Stomach smooth muscle (tissue), 2 donors: ENCODE results near the gene BCL3.

ENCODE experiments used
- H3K27ac ChIP-seq: one replicate; pipeline ENCODE4 v1.7.0; 2013; ENCODE audit warnings: mild to moderate bottlenecking, low read length, inconsistent platforms
- H3K27me3 ChIP-seq, 2 donors: one replicate each; pipeline ENCODE4 v1.7.0; 2013; ENCODE audit warnings: low read length in 2 of 2; ENCODE audit not compliant: insufficient read depth in 2 of 2, control insufficient read depth in 1 of 2
- H3K36me3 ChIP-seq, 2 donors: one replicate each; pipeline ENCODE4 v1.7.0; 2013; ENCODE audit warnings: low read length in 2 of 2; ENCODE audit not compliant: control insufficient read depth in 2 of 2, insufficient read depth in 2 of 2
- H3K4me1 ChIP-seq: one replicate; pipeline ENCODE4 v1.7.0; 2013; ENCODE audit warnings: low read length; ENCODE audit not compliant: control insufficient read depth, insufficient read depth
- H3K4me3 ChIP-seq, 2 donors: one replicate each; pipeline ENCODE4 v1.7.0; 2013; ENCODE audit warnings: low read length in 2 of 2
- H3K9ac ChIP-seq, 2 donors: one replicate each; pipeline ENCODE4 v1.7.0; 2013; ENCODE audit warnings: low read length in 2 of 2, mild to moderate bottlenecking in 1 of 2
- H3K9me3 ChIP-seq, 2 donors: one replicate each; pipeline ENCODE4 v1.7.0; 2013; ENCODE audit warnings: low read length in 2 of 2; ENCODE audit not compliant: control insufficient read depth in 2 of 2
- donor health status: healthy.
- donor health status: Pancreatic carcinoma.

Gene BCL3

GRCh38 chr19:44742330-44743061 lies 6.0 kb upstream of the BCL3 start:
- Histone ChIP-seq H3K36me3 (no peaks in the 10 kb centered on the region), H3K9ac (peak overlapping the region; percentile 21 to 60), H3K4me3 (peak overlapping the region in 1 of 2 donors; percentile 29), H3K9me3 (no peaks in the 10 kb centered on the region), H3K4me1 (peaks cover 38% of the 10 kb centered on the region), H3K27me3 (no peaks in the 10 kb centered on the region), H3K27ac (peak overlapping the region; percentile 74)

DNA sequence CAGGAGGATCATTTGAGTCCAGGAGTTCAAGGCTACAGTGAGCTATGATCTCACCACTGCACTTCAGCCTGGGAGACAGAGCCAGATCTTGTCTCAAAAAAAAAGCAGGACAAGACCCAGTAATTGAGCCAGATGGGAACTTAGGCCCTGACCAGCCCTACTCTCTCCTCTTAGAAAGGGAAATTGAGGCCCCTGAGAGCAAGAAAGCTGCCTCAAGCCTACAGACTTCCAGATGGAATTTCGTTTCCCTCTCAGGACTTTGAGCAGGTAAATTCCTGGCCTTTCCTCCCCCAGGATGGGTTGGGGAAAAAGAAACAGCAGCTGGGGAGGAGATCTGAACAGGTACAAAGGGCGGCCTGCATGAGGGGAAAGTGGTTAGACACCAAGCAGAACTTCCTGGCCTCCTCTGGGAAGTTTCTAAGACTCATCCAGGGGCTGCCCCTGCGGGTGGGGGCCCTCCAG lies 3.6 kb upstream of the BCL3 start:
- Histone ChIP-seq H3K4me3 (peak overlapping the region in 1 of 2 donors; percentile 15), H3K4me1 (peaks cover 51% of the 10 kb centered on the region), H3K9ac (peak overlapping the region; percentile 42 to 67), H3K27ac (peak overlapping the region; percentile 80), H3K36me3 (no peaks in the 10 kb centered on the region), H3K9me3 (no peaks in the 10 kb centered on the region), H3K27me3 (no peaks in the 10 kb centered on the region)

DNA sequence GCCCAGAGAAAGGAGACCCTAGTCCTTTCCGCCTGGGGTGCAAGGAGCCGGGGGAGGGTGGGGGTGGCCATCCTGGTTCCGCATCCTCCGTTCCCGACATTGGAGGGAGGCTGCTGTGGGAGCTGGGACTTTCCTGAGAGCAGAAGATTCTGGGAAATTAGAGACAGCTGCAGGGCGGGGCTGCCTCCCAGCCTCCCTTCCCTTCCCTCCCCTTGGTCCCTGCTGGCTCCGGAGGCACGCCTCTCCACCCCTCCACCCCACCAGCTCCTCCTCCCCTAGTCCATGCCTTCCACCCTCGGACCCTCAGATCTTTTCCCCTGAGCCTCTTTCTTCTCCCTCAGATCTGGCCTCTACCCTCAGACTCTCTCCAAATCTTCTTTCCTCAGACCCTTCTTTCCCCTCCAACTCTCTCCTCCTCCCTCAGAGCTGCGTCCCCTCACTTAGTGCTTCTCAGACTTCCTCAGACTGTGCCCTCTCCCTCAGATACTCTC lies 3.1 kb upstream of the BCL3 start:
- peak overlapping the region in 1 of 2 donors; percentile 15 for H3K4me3 ChIP-seq
- no peaks in the 10 kb centered on the region for H3K27me3 ChIP-seq
- peaks cover 51% of the 10 kb centered on the region for H3K4me1 ChIP-seq
- peak overlapping the region; percentile 36 to 67 for H3K9ac ChIP-seq
- H3K36me3 ChIP-seq = no peaks in the 10 kb centered on the region
- peak overlapping the region; percentile 80 for H3K27ac ChIP-seq
- no peaks in the 10 kb centered on the region for H3K9me3 ChIP-seq

- peaks cover under 1 to 4% of the 10 kb centered on the region in 2 donors for H3K36me3 ChIP-seq
- H3K27ac ChIP-seq = peak overlapping the region; percentile 80
- H3K9ac ChIP-seq = peak overlapping the region; percentile 36 to 63
- no peaks in the 10 kb centered on the region for H3K9me3 ChIP-seq
- H3K4me1 ChIP-seq = peaks cover 57% of the 10 kb centered on the region
- H3K4me3 ChIP-seq = no peak overlapping the region
- H3K27me3 ChIP-seq = no peaks in the 10 kb centered on the region
These were observed 2.5 kb upstream of the BCL3 start for GRCh38 chr19:44745887-44746600.

- Histone ChIP-seq H3K36me3 (peaks cover 5 to 8% of the 10 kb centered on the region in 2 donors), H3K9ac (peak overlapping the region in 1 of 2 donors; percentile 70), H3K4me3 (peak overlapping the region; percentile 44 to 79), H3K27ac (peak overlapping the region; percentile 80), H3K27me3 (no peaks in the 10 kb centered on the region), H3K4me1 (peaks cover 56% of the 10 kb centered on the region), H3K9me3 (no peaks in the 10 kb centered on the region)
These were observed 1.9 kb upstream of the BCL3 start for GRCh38 chr19:44746616-44746945.

- H3K36me3 ChIP-seq = peaks cover 5 to 9% of the 10 kb centered on the region in 2 donors
- H3K4me1 ChIP-seq = peaks cover 56% of the 10 kb centered on the region
- peak overlapping the region; percentile 86 to 95 for H3K9ac ChIP-seq
- H3K9me3 ChIP-seq = no peaks in the 10 kb centered on the region
- peak overlapping the region; percentile 79 to 97 for H3K4me3 ChIP-seq
- H3K27ac ChIP-seq = peak overlapping the region; percentile 80
- no peaks in the 10 kb centered on the region for H3K27me3 ChIP-seq
These were observed 1.4 kb upstream of the BCL3 start for GRCh38 chr19:44746946-44747738.

DNA sequence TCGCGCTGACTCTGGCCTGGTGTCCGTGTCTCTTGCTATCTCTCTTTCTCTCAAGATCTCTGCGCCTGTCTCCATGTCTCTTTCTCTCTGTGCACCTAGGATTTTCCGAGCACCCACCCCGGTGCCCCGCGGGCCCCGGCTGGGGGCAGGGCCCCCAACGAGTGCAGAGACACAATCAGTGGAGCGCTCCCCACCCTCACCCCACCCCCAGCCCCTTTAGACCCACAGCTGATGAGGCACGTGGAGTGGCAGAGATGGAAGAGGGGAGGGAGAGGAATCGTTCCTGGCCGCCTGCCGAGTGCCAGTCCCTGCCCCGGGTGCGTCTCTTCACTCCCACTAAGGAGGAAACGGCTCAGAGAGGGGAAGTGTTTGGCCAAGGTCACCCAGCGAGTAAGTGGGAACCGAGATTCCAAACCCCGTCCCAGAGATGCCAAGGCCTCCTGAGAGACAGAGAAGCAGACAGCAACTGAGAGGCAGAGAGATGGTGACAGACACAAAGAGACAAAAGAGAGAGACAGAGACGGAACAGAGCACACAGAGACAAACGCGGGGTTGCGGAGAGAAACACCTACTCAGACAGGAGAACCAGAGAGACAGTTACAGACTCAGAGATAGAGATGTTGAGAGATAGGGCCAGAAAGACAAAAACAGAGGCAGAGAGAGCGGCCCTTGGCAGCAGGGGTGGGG lies 626 bp upstream of the BCL3 start:
- no peaks in the 10 kb centered on the region for H3K27me3 ChIP-seq
- H3K27ac ChIP-seq = peak overlapping the region; percentile 80
- H3K9me3 ChIP-seq = no peaks in the 10 kb centered on the region
- peak overlapping the region; percentile 86 to 95 for H3K9ac ChIP-seq
- peak overlapping the region; percentile 79 to 97 for H3K4me3 ChIP-seq
- peaks cover 5 to 16% of the 10 kb centered on the region in 2 donors for H3K36me3 ChIP-seq
- peaks cover 56% of the 10 kb centered on the region for H3K4me1 ChIP-seq

- peak overlapping the region; percentile 55 to 79 for H3K4me3 ChIP-seq
- peaks cover 67% of the 10 kb centered on the region for H3K4me1 ChIP-seq
- no peaks in the 10 kb centered on the region for H3K9me3 ChIP-seq
- peak overlapping the region; percentile 68 to 77 for H3K9ac ChIP-seq
- H3K27me3 ChIP-seq = no peaks in the 10 kb centered on the region
- peaks cover 5 to 16% of the 10 kb centered on the region in 2 donors for H3K36me3 ChIP-seq
- H3K27ac ChIP-seq = peak overlapping the region; percentile 64
These were observed 784 bp downstream of the BCL3 start for GRCh38 chr19:44749292-44749691.

GRCh38 chr19:44749994-44750393 lies 1.5 kb downstream of the BCL3 start:
- Histone ChIP-seq H3K9me3 (no peaks in the 10 kb centered on the region), H3K36me3 (peaks cover 5 to 18% of the 10 kb centered on the region in 2 donors), H3K4me3 (peak overlapping the region; percentile 55 to 79), H3K9ac (peak overlapping the region; percentile 68 to 77), H3K27me3 (no peaks in the 10 kb centered on the region), H3K4me1 (peaks cover 66% of the 10 kb centered on the region), H3K27ac (peak overlapping the region; percentile 64)
